ENCODE measurements around the gene ZNF599. TPM values are rescaled to one million over a fixed set of nuclear protein-coding genes. Genes with fewer than 3 reads are reported as not detected.
A peak's percentile ranks its signal among the peaks of the same experiment; 100 is the strongest.
"Not testable (repeated sequence)": the region's sequence is repeated elsewhere in the genome, so short reads cannot be mapped to it uniquely, and the experiment has no call there.

ZNF599 gene
- total RNA-seq: 7.8 TPM

DNA sequence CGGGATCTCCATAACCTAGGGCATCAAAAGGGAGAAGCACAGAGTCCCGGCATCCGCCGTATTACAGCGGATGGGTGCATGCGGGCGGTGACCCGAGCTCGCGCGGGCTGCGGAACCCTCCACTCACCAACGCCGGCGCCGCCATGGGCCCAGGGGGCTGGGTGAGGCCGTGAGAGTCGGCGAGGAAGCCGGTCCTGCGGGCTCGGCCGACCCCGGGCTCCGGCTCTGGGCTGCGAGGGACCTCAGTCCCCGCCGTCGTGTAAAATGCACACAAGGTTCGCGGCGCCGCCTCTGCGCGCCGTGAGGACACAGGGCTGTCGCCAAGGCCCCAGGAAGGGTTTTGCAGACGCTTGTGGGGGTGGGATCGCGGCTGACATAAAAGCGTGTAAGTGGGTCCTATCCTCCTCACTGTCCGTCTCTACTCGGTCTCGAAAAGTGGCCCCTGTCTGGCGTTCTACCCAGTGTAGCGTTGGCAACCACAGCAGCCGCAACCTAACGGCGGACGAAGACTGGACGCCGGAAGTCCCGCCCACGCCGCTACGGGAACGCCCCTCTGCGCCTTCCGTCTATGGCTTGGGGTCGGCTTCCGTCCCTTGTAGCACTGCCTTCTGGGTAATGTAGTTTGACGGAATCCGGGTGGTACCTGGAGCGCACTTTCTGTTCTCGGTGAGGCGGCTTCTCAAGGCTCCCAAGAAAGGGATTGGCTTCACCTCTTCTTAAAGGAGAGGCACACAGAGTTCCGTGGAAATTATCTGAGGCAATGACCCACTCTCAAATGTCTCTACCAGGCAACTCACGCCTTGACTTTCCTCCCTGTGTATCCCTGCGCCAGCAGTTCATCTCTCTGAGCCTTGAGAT lies at the start of gene ZNF599:
Gene ZNF599, minus strand, starts transcription at position 519 of the 858 bp plus-strand sequence. Its CDS starts 374 bp downstream, at position 145.
- DNase-seq (ENCODE audit: low read depth in 2 of 3, low spot score in 2 of 3): peak; percentile 70 to 93 (median 88)

DNA sequence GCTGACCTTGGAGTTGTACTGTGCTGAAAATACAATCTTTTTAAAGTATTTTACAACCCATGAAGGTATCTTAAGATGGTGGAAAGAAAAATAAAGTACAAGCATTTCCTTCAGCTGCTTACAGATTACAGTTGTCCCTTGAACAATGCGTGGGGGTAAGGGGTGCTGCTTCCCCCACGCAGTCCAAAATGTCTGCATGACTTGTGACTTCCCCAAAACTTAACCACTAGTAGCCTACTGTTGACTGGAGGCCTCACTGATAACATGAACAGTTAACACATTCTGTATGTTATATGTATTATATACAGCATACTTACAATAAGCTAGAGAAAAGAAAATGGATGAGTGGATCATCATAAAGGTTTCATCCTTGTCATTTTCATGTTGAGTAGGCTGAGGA lies 45.3 kb upstream of the ZNF599 start:
- no peak for DNase-seq (ENCODE audit: low read depth in 2 of 3, low spot score in 2 of 3)

DNA sequence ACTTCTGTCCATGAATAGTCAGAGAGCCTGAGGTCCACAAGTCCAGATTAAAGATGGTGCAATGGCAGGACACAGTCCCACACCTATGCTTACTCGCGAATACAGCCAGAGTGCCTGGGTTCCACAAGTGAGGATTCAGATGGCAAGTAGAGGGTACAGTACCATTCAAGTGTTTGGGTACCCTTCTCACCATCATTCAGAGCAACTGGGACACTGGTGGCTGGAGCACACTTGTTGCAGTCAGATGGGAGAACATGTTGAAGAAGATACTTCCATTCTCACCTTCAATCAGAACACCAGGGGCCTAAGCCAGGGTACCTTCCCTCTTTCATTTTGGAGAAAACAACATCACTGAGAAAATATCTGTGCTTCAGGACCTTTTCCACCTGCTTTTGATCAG lies 43.7 kb upstream of the ZNF599 start:
- DNase-seq (ENCODE audit: low read depth in 2 of 3, low spot score in 2 of 3): no peak

GRCh38 chr19:34808566-34808965 lies 35.6 kb upstream of the ZNF599 start:
- no peak for DNase-seq (ENCODE audit: low read depth in 2 of 3, low spot score in 2 of 3)

GRCh38 chr19:34806976-34807860 lies 34.2 kb upstream of the ZNF599 start:
- DNase-seq (ENCODE audit: low read depth in 2 of 3, low spot score in 2 of 3): no peak

DNA sequence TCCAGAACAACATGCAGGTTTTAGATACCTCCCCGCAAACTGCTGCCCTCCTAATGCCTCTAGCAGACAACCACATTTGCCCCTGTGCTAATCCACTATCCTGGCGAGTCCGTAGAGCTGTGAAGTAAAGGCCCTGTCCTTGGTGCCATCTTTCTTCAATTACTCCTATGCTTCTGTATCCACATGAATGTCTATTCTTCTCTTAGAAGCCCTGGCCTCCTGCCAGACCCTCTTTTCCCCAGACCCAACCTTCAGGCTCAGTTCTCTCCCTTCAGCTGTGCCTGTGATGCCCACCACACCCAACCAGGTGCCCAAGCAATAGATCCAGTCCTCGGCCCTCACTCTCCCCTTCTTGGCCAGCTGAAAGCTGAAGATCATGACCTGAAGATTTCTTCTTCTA lies 31.1 kb upstream of the ZNF599 start:
- DNase-seq (ENCODE audit: low read depth in 2 of 3, low spot score in 2 of 3): no peak

- not testable (repeated sequence) for DNase-seq (ENCODE audit: low read depth in 2 of 3, low spot score in 2 of 3)
Observed at GRCh38 chr19:34796953-34797352, 23.9 kb upstream of the ZNF599 start.

- DNase-seq (ENCODE audit: low read depth in 2 of 3, low spot score in 2 of 3): no peak
Observed at GRCh38 chr19:34794066-34794960, 21.3 kb upstream of the ZNF599 start.

DNA sequence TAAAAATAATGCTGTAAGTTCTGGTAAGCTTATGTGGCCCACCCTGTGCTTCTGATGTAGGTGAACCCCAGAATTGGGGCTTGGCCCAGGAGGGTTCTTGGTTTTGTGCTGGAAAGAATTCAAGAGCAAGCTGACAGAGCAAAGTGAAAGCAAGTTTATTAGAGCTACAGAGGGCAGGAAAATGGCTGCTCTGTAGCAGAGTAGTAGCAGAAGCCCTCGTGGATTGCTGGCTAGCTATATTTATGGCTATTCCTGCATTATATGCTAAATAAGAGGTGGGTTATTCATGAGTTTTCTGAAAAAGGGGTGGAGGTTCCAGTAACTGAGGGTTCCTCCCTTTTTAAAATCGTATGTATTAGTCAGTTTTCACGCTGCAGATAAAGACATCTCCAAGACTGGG lies 20.6 kb upstream of the ZNF599 start:
- no peak for DNase-seq (ENCODE audit: low read depth in 2 of 3, low spot score in 2 of 3)

GRCh38 chr19:34788074-34788473 lies 15.1 kb upstream of the ZNF599 start:
- DNase-seq (ENCODE audit: low read depth in 2 of 3, low spot score in 2 of 3): no peak

- DNase-seq (ENCODE audit: low read depth in 2 of 3, low spot score in 2 of 3): no peak
Observed at GRCh38 chr19:34787059-34787824, 14.2 kb upstream of the ZNF599 start.

- DNase-seq (ENCODE audit: low read depth in 2 of 3, low spot score in 2 of 3): no peak
Observed at GRCh38 chr19:34786236-34786635, 13.2 kb upstream of the ZNF599 start.

GRCh38 chr19:34779652-34780051 lies 6.6 kb upstream of the ZNF599 start:
- DNase-seq (ENCODE audit: low read depth in 2 of 3, low spot score in 2 of 3): no peak

- DNase-seq (ENCODE audit: low read depth in 2 of 3, low spot score in 2 of 3): no peak
Observed at GRCh38 chr19:34778342-34778741, 5.3 kb upstream of the ZNF599 start.

DNA sequence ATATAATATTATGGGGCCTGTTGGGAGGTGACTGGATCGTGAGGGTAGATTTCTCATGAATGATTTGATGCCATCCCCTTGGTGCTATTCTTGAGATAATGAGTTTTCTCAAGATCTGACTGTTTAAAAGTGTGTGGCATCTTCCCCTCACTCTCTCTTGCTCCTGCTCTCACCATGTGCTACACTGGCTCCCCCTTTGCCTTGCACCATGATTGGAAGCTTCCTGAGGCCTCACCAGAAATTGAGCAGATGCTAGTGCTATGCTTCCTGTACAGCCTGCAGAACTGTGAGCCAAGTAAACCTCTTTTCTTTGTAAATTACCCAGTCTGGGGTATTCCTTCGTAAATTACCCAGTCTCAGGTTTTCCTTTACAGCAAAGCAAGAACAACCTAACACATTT lies 1.8 kb upstream of the ZNF599 start:
- no peak for DNase-seq (ENCODE audit: low read depth in 2 of 3, low spot score in 2 of 3)

DNA sequence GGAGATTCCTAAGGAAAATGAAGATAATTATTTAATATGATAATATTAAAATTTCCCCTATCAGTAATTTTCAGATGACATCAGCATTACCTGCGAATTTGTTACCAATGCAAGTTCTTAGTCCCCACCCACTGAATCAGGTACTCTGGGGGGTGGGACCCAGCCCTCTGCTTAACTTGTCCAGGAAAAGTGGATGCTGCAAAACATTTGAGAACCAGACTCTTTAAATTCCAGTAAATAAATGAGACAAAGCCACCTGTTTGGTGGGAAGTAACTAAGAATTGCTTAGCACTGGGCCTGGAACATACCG lies 495 bp upstream of the ZNF599 start:
- DNase-seq (ENCODE audit: low read depth in 2 of 3, low spot score in 2 of 3): no peak

GRCh38 chr19:34767951-34768350 lies 5.1 kb downstream of the ZNF599 start:
- DNase-seq (ENCODE audit: low read depth in 2 of 3, low spot score in 2 of 3): no peak

GRCh38 chr19:34766386-34766785 lies 6.6 kb downstream of the ZNF599 start:
- DNase-seq (ENCODE audit: low read depth in 2 of 3, low spot score in 2 of 3): no peak

- DNase-seq (ENCODE audit: low read depth in 2 of 3, low spot score in 2 of 3): no peak
Observed at GRCh38 chr19:34759218-34759917, 13.6 kb downstream of the ZNF599 start.
